Activated CD8-positive, alpha-beta memory T cell treated with anti-CD3 and anti-CD28 coated beads, Interleukin-2, amount 50 U/mL, for 1 hour (primary cell): Measurements from ENCODE around the gene PLXNA1.

Experiments used
- DNase-seq: peaks from one replicate; pipeline ENCODE4 v3.0.0-alpha.2; 2020; ENCODE audit errors: extremely low read depth

PLXNA1 gene

DNA sequence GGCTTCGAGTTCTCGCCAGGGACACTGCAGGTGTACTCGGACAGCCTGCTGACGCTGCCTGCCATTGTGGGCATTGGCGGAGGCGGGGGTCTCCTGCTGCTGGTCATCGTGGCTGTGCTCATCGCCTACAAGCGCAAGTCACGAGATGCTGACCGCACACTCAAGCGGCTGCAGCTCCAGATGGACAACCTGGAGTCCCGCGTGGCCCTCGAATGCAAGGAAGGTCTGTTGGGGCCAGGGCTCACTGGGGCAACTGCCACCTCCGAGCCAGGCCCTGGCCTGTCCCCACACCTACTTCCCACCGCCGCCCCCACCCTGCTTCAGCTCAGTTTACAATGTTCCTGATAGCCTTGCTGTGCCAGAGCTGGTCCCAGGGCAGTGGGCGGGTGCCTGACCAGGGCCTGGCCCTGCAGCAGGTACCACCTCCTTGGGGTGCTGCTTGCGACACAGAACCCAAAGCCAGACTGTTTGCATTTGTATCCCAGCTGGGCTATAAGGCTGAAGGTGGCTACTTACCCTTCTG is 35.5 kb downstream of the PLXNA1 start:
- no peak for DNase-seq

DNA sequence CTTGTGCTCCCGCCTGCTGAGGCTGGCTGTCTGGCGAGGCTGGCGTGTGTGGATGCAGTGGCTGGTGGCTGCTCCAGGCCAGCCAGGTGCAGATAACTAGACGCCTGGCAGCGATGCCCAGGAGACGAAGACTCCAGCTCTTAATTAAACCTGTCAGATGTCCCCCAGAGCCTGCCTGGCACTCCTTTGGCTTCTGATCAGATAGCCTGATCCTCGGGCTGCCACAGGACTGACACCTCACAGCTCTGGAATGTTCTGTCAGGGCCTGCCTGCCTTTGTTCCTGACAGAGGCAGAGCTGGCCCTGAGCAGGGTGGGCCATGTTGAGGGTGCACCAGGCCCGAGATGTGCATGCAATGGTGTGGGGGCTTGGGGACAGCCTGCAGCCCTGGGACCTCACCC is 36.5 kb downstream of the PLXNA1 start:
- no peak for DNase-seq

DNA sequence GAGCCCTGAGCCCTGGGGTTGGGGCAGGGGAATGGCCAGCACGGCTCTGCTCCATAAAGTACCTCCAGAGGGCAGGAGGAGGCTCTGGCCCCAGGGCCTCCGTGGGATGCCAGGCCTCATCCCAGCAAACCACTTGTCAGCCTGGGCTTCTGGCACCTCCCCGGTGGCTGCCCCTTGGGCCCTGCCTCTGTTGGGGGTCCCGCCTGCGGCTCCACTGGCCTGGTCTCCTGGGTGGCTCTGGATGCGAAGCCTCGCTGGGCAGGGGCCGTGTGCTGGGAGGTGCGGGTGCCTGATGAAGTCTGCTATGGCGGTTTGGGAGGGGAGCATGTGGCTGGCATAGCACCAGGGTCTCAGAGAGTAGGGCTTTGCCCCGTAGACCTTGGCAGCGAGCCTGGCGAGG is 37.6 kb downstream of the PLXNA1 start:
- DNase-seq = no peak

DNA sequence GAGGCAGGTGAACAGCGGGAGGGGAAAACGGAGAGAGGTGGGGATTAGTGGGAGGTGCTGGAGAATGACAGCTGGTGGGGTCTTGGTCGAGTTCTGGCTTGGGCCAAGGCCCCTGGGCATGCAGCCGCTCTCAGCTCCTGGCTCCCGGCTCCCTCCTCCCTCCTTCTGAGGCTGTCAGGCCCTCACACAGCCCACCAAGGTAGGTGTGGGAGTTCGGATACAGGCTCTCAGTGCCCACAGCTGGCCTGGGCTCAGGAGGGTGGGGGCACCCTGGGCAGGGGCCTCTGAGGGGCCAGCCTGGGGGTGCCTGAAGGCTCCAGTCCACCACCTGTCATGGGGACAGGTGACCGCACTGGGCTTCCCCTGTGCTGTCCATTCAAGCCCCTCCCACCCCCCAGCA is 39.9 kb downstream of the PLXNA1 start:
- DNase-seq = no peak

DNA sequence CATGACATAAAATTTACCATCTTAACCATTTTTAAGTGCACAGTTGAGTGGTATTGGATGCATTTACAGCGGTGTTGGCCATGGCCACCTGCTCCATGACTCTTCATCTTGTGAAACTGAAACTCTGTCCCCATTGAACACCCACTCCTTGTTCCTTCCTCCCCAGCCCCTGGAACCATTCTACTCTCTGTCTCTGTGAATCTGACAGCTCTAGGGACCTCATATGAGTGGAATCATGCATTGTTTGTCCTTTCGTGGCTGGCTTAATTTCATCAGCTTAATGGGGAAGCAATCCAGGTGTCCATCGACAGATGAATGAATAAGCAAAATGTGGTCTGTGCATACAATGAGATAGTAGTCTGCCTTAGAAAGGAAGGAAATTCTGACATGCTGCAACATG is 42.5 kb downstream of the PLXNA1 start:
- no peak for DNase-seq

DNA sequence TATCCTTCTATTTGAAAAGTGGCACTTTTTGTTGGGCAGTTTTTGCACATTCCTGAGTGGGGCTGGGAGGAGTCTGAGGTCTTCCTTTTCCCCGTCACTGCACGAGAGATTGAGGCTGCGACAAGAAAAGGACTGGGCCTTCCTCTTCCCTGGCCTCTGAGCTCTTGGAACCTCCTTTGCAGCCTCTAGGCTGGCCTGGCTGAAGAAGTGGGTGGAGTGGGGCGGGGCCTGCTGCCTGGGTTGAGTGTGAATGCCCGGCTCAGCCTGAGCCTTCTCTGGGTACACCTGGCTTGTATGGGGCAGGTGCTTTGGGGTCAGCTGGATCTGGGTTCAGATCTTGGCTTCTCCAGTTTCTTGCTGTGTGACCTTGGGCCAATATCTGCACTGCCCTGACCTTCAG is 43.1 kb downstream of the PLXNA1 start:
- DNase-seq = no peak

DNA sequence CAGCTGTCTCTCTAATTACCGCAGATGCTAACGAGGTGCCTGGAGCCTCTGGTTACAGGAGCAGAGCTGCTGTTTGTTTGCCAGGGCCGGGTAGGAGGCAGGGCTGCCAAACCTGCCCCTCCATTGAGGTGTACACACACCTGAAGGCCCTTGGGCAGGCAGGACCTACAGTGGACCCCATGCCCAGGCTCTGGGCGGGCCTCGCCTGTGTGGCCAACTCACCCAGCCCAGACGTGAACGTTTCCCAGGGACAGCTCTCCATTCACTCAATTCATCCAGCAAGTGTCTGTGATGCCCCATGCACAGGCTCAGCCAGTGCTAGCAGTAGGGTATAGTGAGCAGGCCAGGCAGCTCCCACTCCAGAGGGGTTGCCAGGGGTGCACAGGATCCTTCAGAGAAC is 43.7 kb downstream of the PLXNA1 start:
- no peak for DNase-seq

DNA sequence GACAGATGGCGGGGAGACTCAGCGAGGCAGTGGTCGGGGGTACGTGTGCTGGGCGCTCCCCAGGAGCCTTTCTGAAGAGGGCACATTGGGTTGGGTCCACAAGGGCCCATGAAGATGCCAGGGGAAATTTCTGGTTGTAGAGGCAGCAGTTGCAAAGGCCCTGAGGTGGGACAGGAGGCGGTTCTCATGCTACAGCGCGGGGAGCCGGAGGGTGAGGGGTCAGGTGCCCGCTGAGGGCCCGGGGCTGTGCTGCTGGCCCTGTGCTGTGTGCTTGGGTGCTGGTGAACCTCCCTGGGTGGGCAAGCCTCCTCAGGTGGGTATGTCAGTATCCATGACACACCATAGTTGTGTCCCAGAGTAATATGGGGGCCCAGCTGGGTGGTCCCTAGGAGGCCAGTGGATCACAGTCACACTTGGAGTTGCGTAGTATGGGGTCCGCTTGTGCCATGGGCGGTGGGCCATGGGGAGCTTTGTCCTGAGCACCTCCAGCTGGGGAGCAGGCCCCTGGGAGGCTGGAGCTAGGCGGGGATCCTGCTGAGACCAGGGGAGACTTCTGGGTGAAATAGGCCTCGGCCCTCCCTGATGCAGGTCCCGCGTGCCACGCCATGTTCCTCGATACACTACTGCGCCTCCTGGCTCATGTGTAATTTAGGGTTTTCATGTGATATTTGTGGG is 44.3 kb downstream of the PLXNA1 start:
- no peak for DNase-seq

DNA sequence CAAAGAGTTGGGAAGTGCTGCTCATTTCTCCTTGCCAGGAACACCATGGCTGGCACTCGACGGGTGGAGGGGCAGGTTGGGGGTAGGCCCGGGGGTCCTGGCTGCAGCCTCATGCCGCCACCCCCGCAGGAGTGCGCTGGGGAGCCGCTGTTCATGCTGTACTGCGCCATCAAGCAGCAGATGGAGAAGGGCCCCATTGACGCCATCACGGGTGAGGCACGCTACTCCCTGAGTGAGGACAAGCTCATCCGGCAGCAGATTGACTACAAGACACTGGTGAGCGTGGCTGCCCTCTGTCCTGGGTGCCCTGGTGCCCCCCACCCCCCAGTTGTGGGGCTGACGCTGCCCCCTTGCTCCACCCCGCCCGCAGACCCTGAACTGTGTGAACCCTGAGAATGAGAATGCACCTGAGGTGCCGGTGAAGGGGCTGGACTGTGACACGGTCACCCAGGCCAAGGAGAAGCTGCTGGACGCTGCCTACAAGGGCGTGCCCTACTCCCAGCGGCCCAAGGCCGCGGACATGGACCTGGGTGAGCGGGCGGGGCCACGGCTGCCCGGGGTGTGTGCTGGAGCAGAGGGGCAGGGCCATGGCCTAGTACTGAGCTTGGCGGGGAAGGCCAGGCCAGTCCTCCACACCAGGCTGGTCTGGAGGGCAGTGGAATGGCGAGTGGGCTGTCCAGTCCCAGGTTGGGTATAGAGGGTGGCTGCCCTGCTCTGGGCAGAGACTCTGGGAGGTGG is 45.1 kb downstream of the PLXNA1 start:
- DNase-seq = no peak

DNA sequence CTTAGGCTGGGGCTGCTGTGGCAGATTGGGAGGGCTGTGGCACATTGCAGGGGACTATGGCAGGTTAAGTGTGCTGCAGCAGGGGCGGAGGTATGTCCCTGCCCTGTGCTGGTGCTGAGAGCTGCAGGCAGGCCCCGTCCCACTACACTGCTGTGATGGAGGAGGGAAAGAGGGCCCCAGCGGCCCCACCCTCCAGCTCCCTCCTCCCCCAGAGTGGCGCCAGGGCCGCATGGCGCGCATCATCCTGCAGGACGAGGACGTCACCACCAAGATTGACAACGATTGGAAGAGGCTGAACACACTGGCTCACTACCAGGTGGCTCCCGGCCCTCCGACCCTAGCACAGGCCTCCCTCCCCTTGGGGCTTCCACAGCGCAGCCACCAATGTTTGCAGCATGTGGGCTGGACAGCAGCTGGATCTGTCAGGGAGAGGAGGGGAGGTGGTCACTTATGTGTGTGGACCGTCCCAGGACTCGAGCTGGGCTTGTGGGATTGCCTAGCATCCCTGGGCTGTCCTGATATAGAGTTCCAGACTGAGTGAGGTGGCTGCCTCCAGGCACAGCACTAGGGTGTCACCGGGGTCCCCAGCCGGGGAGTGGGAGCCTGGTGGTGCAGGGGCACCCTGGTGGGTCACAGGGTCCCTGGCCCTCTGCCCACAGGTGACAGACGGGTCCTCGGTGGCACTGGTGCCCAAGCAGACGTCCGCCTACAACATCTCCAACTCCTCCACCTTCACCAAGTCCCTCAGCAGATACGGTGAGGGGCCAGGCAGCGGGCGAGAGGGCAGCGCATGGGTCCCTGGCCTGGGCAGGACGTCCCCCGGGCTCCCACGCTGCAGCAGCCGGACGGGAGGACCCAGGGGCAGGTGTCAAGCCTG is 46.1 kb downstream of the PLXNA1 start:
- no peak for DNase-seq

DNA sequence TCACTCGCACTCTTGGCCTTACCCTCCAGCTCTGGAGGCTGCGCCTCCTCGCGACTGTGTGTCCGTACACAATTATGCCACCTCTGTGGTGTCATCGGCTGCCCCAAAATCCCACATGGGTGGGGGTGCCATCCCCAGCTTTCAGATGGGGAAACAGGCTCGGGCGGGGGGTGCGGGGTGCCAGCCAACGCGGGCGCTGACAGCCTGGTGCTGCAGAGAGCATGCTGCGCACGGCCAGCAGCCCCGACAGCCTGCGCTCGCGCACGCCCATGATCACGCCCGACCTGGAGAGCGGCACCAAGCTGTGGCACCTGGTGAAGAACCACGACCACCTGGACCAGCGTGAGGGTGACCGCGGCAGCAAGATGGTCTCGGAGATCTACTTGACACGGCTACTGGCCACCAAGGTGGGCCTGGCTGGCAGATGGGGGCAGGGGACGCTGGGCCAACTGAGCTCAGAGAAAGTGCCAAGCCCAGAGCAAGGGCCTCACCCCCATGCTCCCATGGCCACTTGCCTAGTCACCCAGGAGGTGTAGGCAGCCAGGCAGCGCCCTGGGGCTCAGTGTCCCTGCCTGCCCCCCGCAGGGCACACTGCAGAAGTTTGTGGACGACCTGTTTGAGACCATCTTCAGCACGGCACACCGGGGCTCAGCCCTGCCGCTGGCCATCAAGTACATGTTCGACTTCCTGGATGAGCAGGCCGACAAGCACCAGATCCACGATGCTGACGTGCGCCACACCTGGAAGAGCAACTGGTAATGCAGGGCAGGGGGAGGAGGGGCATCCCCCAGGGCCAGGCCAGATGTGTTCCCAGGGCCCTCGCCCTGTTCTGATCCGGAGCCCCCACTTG is 47.0 kb downstream of the PLXNA1 start:
- no peak for DNase-seq

DNA sequence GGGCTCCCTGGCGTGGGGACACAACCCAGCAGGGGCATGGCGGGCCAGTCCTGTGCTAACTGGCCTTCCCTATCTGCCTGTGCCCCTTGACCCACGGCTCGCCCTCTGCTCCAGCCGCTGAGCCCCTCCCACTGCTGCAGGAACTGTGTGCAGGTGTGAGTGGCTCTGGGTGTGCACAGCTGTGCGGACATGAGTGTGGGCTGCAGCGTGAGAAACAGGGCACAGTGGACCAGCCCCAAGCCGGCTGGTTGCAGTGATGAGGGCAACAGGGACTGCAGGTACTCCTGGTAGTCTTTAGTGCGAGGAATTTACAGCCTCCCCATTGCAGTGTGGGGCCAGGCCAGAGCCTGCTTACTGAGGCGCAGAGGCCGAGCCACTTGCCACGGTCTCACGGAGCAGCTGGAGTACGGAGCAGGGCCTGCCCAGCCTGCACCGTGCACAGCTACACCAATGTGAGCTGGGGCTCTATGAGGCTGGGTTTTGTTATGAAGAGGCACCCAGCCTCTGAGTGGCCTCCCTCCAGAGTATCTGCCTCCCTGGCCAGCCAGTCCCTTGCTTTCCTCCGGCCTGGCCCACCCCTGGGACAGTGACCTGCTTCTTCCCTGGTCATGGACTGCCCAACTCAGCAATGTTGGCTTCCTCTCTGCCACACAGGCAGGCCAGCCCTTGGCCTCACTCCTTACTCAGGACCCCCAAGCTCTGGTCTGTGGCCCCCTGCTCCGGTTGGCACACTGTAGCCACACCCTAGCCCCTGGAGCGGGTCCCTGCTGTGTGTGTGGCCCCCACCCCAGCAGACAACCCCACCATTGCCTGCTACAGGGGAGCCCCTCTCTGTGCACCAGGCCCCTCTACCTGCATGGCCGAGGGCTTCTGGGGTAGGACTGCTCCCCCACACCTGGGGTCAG is 47.8 kb downstream of the PLXNA1 start:
- no peak for DNase-seq

DNA sequence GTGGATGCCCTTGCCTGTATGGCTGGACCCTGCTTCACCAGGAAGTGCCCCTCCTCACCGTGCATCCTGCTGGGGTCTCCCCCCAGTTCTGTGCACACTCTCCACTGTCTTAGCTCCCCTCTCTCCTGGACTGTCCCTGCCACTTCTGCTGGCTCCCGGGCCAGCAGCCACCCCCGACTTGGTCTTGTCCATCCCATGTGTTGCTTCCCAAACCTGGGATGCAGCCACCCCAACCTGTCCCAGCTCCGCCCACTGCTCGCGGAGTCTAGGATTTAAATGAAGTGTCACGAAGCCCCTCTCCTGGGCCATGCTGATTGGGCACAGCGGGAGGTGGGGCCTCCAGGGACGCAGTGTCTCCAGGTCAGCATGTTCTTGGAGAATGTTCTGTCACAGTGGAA is 48.5 kb downstream of the PLXNA1 start:
- DNase-seq = no peak

DNA sequence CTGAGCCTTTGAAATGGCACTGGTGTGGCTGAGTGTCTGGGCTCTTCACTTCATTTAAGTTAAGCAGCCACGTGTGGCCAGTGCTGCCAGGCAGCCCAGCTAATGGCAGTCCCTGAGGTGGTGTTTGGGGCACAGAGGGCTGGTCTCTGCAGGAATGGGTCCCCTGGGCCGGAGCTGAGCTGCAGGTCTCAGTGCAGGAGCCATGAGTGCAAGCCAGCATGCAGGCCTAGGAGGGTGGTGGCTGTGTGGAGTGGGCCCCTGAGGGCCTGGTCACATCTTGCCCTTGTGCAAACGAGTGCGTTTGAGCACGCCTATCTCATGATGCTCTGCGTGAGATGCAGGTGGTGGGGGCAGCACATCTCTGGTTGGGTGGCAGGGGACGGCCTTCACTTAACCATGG is 48.9 kb downstream of the PLXNA1 start:
- DNase-seq = no peak

DNA sequence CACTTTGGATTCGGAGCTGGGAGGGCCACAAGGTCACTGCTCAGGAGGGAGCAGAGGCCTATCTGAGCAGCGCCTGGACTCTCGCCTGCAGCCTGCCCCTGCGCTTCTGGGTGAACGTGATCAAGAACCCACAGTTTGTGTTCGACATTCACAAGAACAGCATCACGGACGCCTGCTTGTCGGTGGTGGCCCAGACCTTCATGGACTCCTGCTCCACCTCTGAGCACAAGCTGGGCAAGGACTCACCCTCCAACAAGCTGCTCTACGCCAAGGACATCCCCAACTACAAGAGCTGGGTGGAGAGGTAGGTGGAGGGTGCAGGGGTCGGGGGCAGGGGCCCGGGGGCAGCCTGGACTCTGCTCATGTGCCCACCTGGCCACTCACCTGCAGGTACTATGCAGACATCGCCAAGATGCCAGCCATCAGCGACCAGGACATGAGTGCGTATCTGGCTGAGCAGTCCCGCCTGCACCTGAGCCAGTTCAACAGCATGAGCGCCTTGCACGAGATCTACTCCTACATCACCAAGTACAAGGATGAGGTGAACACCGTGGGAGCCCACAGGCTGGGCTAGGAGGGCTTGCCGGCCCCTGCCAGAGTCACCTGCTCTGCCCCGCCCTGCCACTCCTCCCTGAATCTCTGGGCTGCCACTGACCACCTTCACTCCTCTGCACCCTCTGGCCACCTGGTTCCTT is 49.5 kb downstream of the PLXNA1 start:
- DNase-seq = no peak
